ENCODE results near the gene LIPE. TPM values are rescaled to one million over a fixed set of nuclear protein-coding genes. Genes with fewer than 3 reads are reported as not detected.

Gene LIPE
- polyA plus RNA-seq, 1 donor from 2014 or later: 19.1 TPM

GRCh38 chr19:42407816-42408175, 19.4 kb downstream of the LIPE start:
- TF ChIP-seq SMC3 (conservative IDR thresholded peaks at IDR 0.05; ENCODE audit: poor library complexity) (no peak), RAD21 (conservative IDR thresholded peaks at IDR 0.05) (no peak), POLR2AphosphoS5 (IDR thresholded peaks at IDR 0.05) (no peak), CTCF (IDR thresholded peaks at IDR 0.05; ENCODE audit: poor library complexity, severe bottlenecking) (no peak), REST (IDR thresholded peaks at IDR 0.05; ENCODE audit: borderline replicate concordance) (no peak), EZH2 (IDR thresholded peaks at IDR 0.05; ENCODE audit: borderline replicate concordance, insufficient read depth, low read length, poor library complexity, severe bottlenecking) (no peak), TAF1 (IDR thresholded peaks at IDR 0.05; ENCODE audit: low read depth) (no peak), MXI1 (conservative IDR thresholded peaks at IDR 0.05; ENCODE audit: poor library complexity, severe bottlenecking) (no peak), EP300 (conservative IDR thresholded peaks at IDR 0.05; ENCODE audit: poor library complexity, severe bottlenecking) (no peak)
- H3K4me2 ChIP-seq (ENCODE audit: low read length): no peak overlapping the region
- no peaks in the 10 kb centered on the region for H3F3A ChIP-seq (ENCODE audit: insufficient read depth, low read length, poor library complexity, severe bottlenecking)
- no peaks in the 10 kb centered on the region for H3K9me3 ChIP-seq (ENCODE audit: low read length)
- no peak overlapping the region for H3K9ac ChIP-seq (ENCODE audit: low read length)
- no peak overlapping the region for H2AFZ ChIP-seq (ENCODE audit: low read depth, low read length)
- H3K27ac ChIP-seq (ENCODE audit: low read length): no peak overlapping the region
- no peaks in the 10 kb centered on the region for H4K20me1 ChIP-seq (ENCODE audit: insufficient read depth)
- H3K36me3 ChIP-seq (ENCODE audit: insufficient read depth, low read length): no peaks in the 10 kb centered on the region
- no peaks in the 10 kb centered on the region for H3K79me2 ChIP-seq (replicated peaks; ENCODE audit: insufficient read depth, low read length)
- H3K9me2 ChIP-seq (ENCODE audit: insufficient read depth, low read length): no peaks in the 10 kb centered on the region
- no peak overlapping the region for H3K4me3 ChIP-seq (ENCODE audit: low read length)
- H3K27me3 ChIP-seq (ENCODE audit: insufficient read depth, low read depth, low read length): no peaks in the 10 kb centered on the region

GRCh38 chr19:42407085-42407815, 19.9 kb downstream of the LIPE start:
- no peaks in the 10 kb centered on the region for H4K20me1 ChIP-seq (ENCODE audit: insufficient read depth)
- H3K9me3 ChIP-seq (ENCODE audit: low read length): no peaks in the 10 kb centered on the region
- no peak overlapping the region for H3K4me2 ChIP-seq (ENCODE audit: low read length)
- H3K79me2 ChIP-seq (replicated peaks; ENCODE audit: insufficient read depth, low read length): no peaks in the 10 kb centered on the region
- TF ChIP-seq POLR2AphosphoS5 (IDR thresholded peaks at IDR 0.05): no peak
- TF ChIP-seq TAF1 (IDR thresholded peaks at IDR 0.05; ENCODE audit: low read depth): no peak
- no peak for TF ChIP-seq CTCF (IDR thresholded peaks at IDR 0.05; ENCODE audit: poor library complexity, severe bottlenecking)
- TF ChIP-seq SMC3 (conservative IDR thresholded peaks at IDR 0.05; ENCODE audit: poor library complexity): no peak
- TF ChIP-seq RAD21 (conservative IDR thresholded peaks at IDR 0.05): no peak
- no peak for TF ChIP-seq MXI1 (conservative IDR thresholded peaks at IDR 0.05; ENCODE audit: poor library complexity, severe bottlenecking)
- no peak for TF ChIP-seq EZH2 (IDR thresholded peaks at IDR 0.05; ENCODE audit: borderline replicate concordance, insufficient read depth, low read length, poor library complexity, severe bottlenecking)
- no peak for TF ChIP-seq EP300 (conservative IDR thresholded peaks at IDR 0.05; ENCODE audit: poor library complexity, severe bottlenecking)
- TF ChIP-seq REST (IDR thresholded peaks at IDR 0.05; ENCODE audit: borderline replicate concordance): no peak
- H3K9ac ChIP-seq (ENCODE audit: low read length): no peak overlapping the region
- no peaks in the 10 kb centered on the region for H3K27me3 ChIP-seq (ENCODE audit: insufficient read depth, low read depth, low read length)
- no peak overlapping the region for H3K4me3 ChIP-seq (ENCODE audit: low read length)
- no peaks in the 10 kb centered on the region for H3F3A ChIP-seq (ENCODE audit: insufficient read depth, low read length, poor library complexity, severe bottlenecking)
- H3K27ac ChIP-seq (ENCODE audit: low read length): no peak overlapping the region
- no peak overlapping the region for H2AFZ ChIP-seq (ENCODE audit: low read depth, low read length)
- H3K9me2 ChIP-seq (ENCODE audit: insufficient read depth, low read length): no peaks in the 10 kb centered on the region
- H3K36me3 ChIP-seq (ENCODE audit: insufficient read depth, low read length): no peaks in the 10 kb centered on the region

All from neural cell (in vitro differentiated cells).